IMR-90 (cell line): ENCODE data around the gene ANGEL1. TPM values are rescaled to one million over a fixed set of nuclear protein-coding genes. Genes with fewer than 3 reads are reported as not detected.

Source experiments
- ATAC-seq: fragments of 200-7000 bp; cut with Tn5 transposase; 2 replicates; pipeline ENCODE4 v1.9.1; 2020; ENCODE audit warnings: low read depth, mild to moderate bottlenecking, moderate library complexity
- BruUV-seq: library from RNA; stranded (reverse); fragments of 400-500 nt; replicated peaks from 2 replicates; lab custom pipeline; 2021; lab: Mats Ljungman, UMichigan
- CTCF ChIA-PET: fragments of 300-600 bp; formaldehyde crosslinking; extraction: SDS; loops from one replicate; lab custom pipeline; 2021; ENCODE audit warnings: antibody characterized with exemption; lab: Yijun Ruan, JAX
- POLR2A ChIA-PET: fragments of 300-600 bp; sonication (Branson Sonifier 250); formaldehyde crosslinking; loops from one replicate; lab custom pipeline; 2022; ENCODE audit warnings: antibody characterized with exemption; ENCODE audit not compliant: unreplicated experiment; lab: Charles Lee
- DNase-seq: peaks from one replicate; pipeline ENCODE4 v3.0.0; 2013
- H2AFZ ChIP-seq: replicated peaks from 2 replicates; pipeline ENCODE3; 2013; ENCODE audit warnings: low read length, mild to moderate bottlenecking; ENCODE audit not compliant: poor library complexity
- H2AK5ac ChIP-seq: 2 replicates; pipeline ENCODE4 v1.6.1; 2013; ENCODE audit warnings: low read depth, low read length, inconsistent platforms
- H2AK9ac ChIP-seq: replicated peaks from 2 replicates; pipeline ENCODE3; 2013; ENCODE audit warnings: mild to moderate bottlenecking, low read depth, low read length, moderate library complexity; ENCODE audit not compliant: poor library complexity
- H2BK120ac ChIP-seq: 2 replicates; pipeline ENCODE4 v1.6.1; 2013; ENCODE audit warnings: low read depth, low read length, inconsistent platforms
- H2BK15ac ChIP-seq: 3 replicates; pipeline ENCODE4 v1.6.1; 2013; ENCODE audit warnings: low read depth, low read length, inconsistent platforms
- H2BK20ac ChIP-seq: 2 replicates; pipeline ENCODE4 v1.6.1; 2013; ENCODE audit warnings: low read depth, mild to moderate bottlenecking, inconsistent platforms, low read length, moderate library complexity
- H2BK5ac ChIP-seq: 2 replicates; pipeline ENCODE4 v1.6.1; 2013; ENCODE audit warnings: mild to moderate bottlenecking, low read depth, low read length, inconsistent platforms; ENCODE audit not compliant: poor library complexity, severe bottlenecking
- H3K14ac ChIP-seq: replicated peaks from 2 replicates; pipeline ENCODE4 v1.6.1; 2013; ENCODE audit warnings: low read depth, low read length, inconsistent platforms
- H3K18ac ChIP-seq: 2 replicates; pipeline ENCODE4 v1.6.1; 2013; ENCODE audit warnings: low read depth, low read length, control low read depth
- H3K23ac ChIP-seq: 2 replicates; pipeline ENCODE4 v1.6.1; 2013; ENCODE audit warnings: low read depth, low read length, inconsistent platforms
- H3K27ac ChIP-seq: 2 replicates; pipeline ENCODE4 v1.5.1; 2013; ENCODE audit warnings: mild to moderate bottlenecking, control low read depth, low read length; ENCODE audit not compliant: insufficient read depth
- H3K27me3 ChIP-seq: 2 replicates; pipeline ENCODE4 v1.6.1; 2013; ENCODE audit warnings: low read length; ENCODE audit not compliant: control insufficient read depth, insufficient read depth
- H3K36me3 ChIP-seq: 2 replicates; pipeline ENCODE4 v1.6.1; 2013; ENCODE audit warnings: low read length, mixed read lengths; ENCODE audit not compliant: control insufficient read depth, insufficient read depth
- H3K4ac ChIP-seq: 2 replicates; pipeline ENCODE4 v1.6.1; 2013; ENCODE audit warnings: low read depth, low read length, inconsistent platforms
- H3K4me1 ChIP-seq: 2 replicates; pipeline ENCODE4 v1.6.1; 2013; ENCODE audit warnings: low read length, mixed read lengths; ENCODE audit not compliant: control insufficient read depth, insufficient read depth
- H3K4me2 ChIP-seq: 2 replicates; pipeline ENCODE4 v1.6.1; 2013; ENCODE audit warnings: low read depth, mild to moderate bottlenecking, control low read depth, low read length, moderate library complexity
- H3K4me3 ChIP-seq: 2 replicates; pipeline ENCODE4 v1.5.1; 2013; ENCODE audit warnings: low read depth, mild to moderate bottlenecking, control low read depth, low read length, moderate library complexity; ENCODE audit not compliant: insufficient read depth
- H3K56ac ChIP-seq: 2 replicates; pipeline ENCODE4 v1.6.1; 2013; ENCODE audit warnings: low read length, inconsistent platforms; ENCODE audit not compliant: insufficient read depth; ENCODE audit errors: extremely low read depth
- H3K79me1 ChIP-seq, 2 experiments: 2 replicates each; pipeline ENCODE4 v1.6.1; 2013; ENCODE audit warnings: low read length in 2 of 2, inconsistent platforms in 1 of 2, low read depth in 1 of 2
- H3K9ac ChIP-seq: 2 replicates; pipeline ENCODE4 v1.6.1; 2013; ENCODE audit warnings: low read depth, low read length, control low read depth
- H3K9me1 ChIP-seq: 2 replicates; pipeline ENCODE4 v1.6.1; 2013; ENCODE audit warnings: low read length, inconsistent platforms; ENCODE audit not compliant: insufficient read depth
- H3K9me3 ChIP-seq: 2 replicates; pipeline ENCODE4 v1.6.1; 2013; ENCODE audit warnings: low read length; ENCODE audit not compliant: control insufficient read depth, insufficient read depth
- H4K20me1 ChIP-seq: 2 replicates; pipeline ENCODE4 v1.6.1; 2013; ENCODE audit warnings: low read length, inconsistent platforms; ENCODE audit not compliant: insufficient read depth
- H4K5ac ChIP-seq: 2 replicates; pipeline ENCODE4 v1.6.1; 2013; ENCODE audit warnings: mild to moderate bottlenecking, low read depth, low read length, control low read depth
- H4K8ac ChIP-seq, 2 experiments: 2 replicates each; pipeline ENCODE4 v1.6.1; 2013; ENCODE audit warnings: low read depth in 2 of 2, low read length in 2 of 2, control low read depth in 1 of 2, inconsistent platforms in 1 of 2
- H4K91ac ChIP-seq: 2 replicates; pipeline ENCODE4 v1.6.1; 2013; ENCODE audit warnings: low read depth, low read length, inconsistent platforms; ENCODE audit not compliant: insufficient read depth
- BHLHE40 ChIP-seq: fragments of 150-350 bp; IDR thresholded peaks from 2 replicates; pipeline ENCODE4 v1.6.1; 2016; ENCODE audit warnings: mild to moderate bottlenecking, low read depth, low read length
- CEBPB ChIP-seq: IDR thresholded peaks from 2 replicates; pipeline ENCODE4 v1.6.1; 2012; ENCODE audit warnings: low read depth, low read length, improper control_type of control experiment
- CHD1 ChIP-seq: IDR thresholded peaks from 2 replicates; pipeline ENCODE4 v1.6.1; 2012; ENCODE audit warnings: low read depth, low read length, improper control_type of control experiment
- CTCF ChIP-seq: conservative IDR thresholded peaks from 2 replicates; pipeline ENCODE4 v1.5.1; 2012; ENCODE audit warnings: mild to moderate bottlenecking, low read depth, low read length, improper control_type of control experiment
- ELK1 ChIP-seq: fragments of 150-350 bp; IDR thresholded peaks from 2 replicates; pipeline ENCODE4 v1.6.1; 2016; ENCODE audit warnings: low read depth, mild to moderate bottlenecking, low read length, moderate library complexity, borderline replicate concordance
- FOS ChIP-seq: fragments of 150-350 bp; IDR thresholded peaks from 2 replicates; pipeline ENCODE4 v1.6.1; 2016; ENCODE audit warnings: low read depth, low read length
- MAFK ChIP-seq: IDR thresholded peaks from 2 replicates; pipeline ENCODE4 v1.6.1; 2012; ENCODE audit warnings: low read depth, low read length, improper control_type of control experiment
- MAZ ChIP-seq: IDR thresholded peaks from 2 replicates; pipeline ENCODE4 v1.6.1; 2012; ENCODE audit warnings: low read depth, mild to moderate bottlenecking, low read length, improper control_type of control experiment, moderate library complexity, borderline replicate concordance
- MXI1 ChIP-seq: IDR thresholded peaks from 2 replicates; pipeline ENCODE4 v1.6.1; 2012; ENCODE audit warnings: low read depth, mild to moderate bottlenecking, low read length, moderate library complexity, borderline replicate concordance
- NFE2L2 ChIP-seq: fragments of 150-350 bp; IDR thresholded peaks from 2 replicates; pipeline ENCODE4 v1.6.1; 2016; ENCODE audit warnings: low read depth, mild to moderate bottlenecking, low read length
- POLR2A ChIP-seq: IDR thresholded peaks from 2 replicates; pipeline ENCODE4 v1.6.1; 2012; ENCODE audit warnings: mild to moderate bottlenecking, low read depth, low read length
- RAD21 ChIP-seq: IDR thresholded peaks from 2 replicates; pipeline ENCODE4 v1.6.1; 2012; ENCODE audit warnings: low read length, improper control_type of control experiment
- RFX5 ChIP-seq: IDR thresholded peaks from 2 replicates; pipeline ENCODE4 v1.8.0; 2012; ENCODE audit warnings: low read depth, mild to moderate bottlenecking, low read length, moderate library complexity
- SMC3 ChIP-seq: fragments of 150-350 bp; IDR thresholded peaks from 2 replicates; pipeline ENCODE4 v1.6.1; 2016; ENCODE audit warnings: low read depth, mild to moderate bottlenecking, antibody characterized with exemption, low read length, moderate library complexity
- WGBS, 2 experiments: methylation state at CpG; one replicate each; pipeline versions ENCODE4 v1.1.5 to v1.1.7; 2013; ENCODE audit warnings: missing lambda C conversion rate in 2 of 2; ENCODE audit not compliant: insufficient read length in 1 of 2; ENCODE audit errors: extremely low coverage in 2 of 2; 5-methylcytosine and 5-hydroxymethylcytosine counted together
- dilution Hi-C: fragments of 300-500 bp; cut with HindIII; formaldehyde crosslinking; loops from one replicate; pipeline ENCODE4 v1.14.3; 2018; ENCODE audit warnings: low sequenced_read_pairs; ENCODE audit not compliant: unreplicated experiment
- in situ Hi-C: fragments of 300-500 bp; cut with MboI; formaldehyde crosslinking; loops from 3 replicates; pipeline ENCODE4 v1.14.3; 2019; ENCODE audit warnings: low sequenced_read_pairs, inconsistent platforms, mixed read lengths
- intact Hi-C: fragments of 100-400 bp; cut with micrococcal nuclease; formaldehyde crosslinking; loops from 2 replicates; pipeline ENCODE4 v1.10.0; 2022
- polyA plus RNA-seq, 3 experiments: library from polyadenylated mRNA; depleted of rRNA; stranded (reverse); fragments of >200 nt; gene quantifications; 2 replicates each; pipeline ENCODE4 v1.2.3, GENCODE V29; 2012; ENCODE audit warnings: low replicate concordance in 1 of 3
- total RNA-seq: library from RNA; depleted of rRNA; stranded (reverse); fragments of >200 nt; gene quantifications from 2 replicates; pipeline ENCODE4 v1.2.3, GENCODE V29; 2012
- TF ChIP-seq, protein P1 (sequence below): fragments of 150-350 bp; IDR thresholded peaks from 2 replicates; pipeline ENCODE4 v1.6.1; 2017; ENCODE audit warnings: mild to moderate bottlenecking, antibody characterized with exemption, low read length, low read depth

Gene ANGEL1
- total and polyA plus RNA-seq, 2 of the 4 experiments (the other 2 are of a cell fraction), result 4.1 to 10.0 TPM

GRCh38 chr14:76775695-76776427 lies 36.8 kb downstream of the ANGEL1 start:
- no peak overlapping the region for H2BK5ac ChIP-seq
- no peak overlapping the region for H4K5ac ChIP-seq
- no peak for TF ChIP-seq POLR2A
- TF ChIP-seq BHLHE40, result no peak
- no peak for TF ChIP-seq CEBPB
- TF ChIP-seq, protein P1, sequence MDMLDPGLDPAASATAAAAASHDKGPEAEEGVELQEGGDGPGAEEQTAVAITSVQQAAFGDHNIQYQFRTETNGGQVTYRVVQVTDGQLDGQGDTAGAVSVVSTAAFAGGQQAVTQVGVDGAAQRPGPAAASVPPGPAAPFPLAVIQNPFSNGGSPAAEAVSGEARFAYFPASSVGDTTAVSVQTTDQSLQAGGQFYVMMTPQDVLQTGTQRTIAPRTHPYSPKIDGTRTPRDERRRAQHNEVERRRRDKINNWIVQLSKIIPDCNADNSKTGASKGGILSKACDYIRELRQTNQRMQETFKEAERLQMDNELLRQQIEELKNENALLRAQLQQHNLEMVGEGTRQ, result no peak
- no peak for TF ChIP-seq RFX5
- TF ChIP-seq FOS, result no peak
- no peak for TF ChIP-seq CTCF
- no peak for TF ChIP-seq SMC3
- TF ChIP-seq MAFK, result no peak
- no peak for TF ChIP-seq CHD1
- no peak for TF ChIP-seq RAD21
- TF ChIP-seq MXI1, result no peak
- TF ChIP-seq ELK1, result no peak
- TF ChIP-seq MAZ, result no peak
- no peak for TF ChIP-seq NFE2L2
- ChIA-PET POLR2A (no interaction called here), CTCF (no interaction called here)
- no peaks in the 10 kb centered on the region for H3K9me3 ChIP-seq
- dilution Hi-C loops (no loop called here), intact Hi-C loops (no loop called here), in situ Hi-C loops (no loop called here)
- H4K8ac ChIP-seq, result no peak overlapping the region
- H3K36me3 ChIP-seq, result peaks cover 4% of the 10 kb centered on the region; the same call in 1 of the 2 replicates
- no peak overlapping the region for H3K56ac ChIP-seq
- H3K9ac ChIP-seq, result no peak overlapping the region
- no peak overlapping the region for H2BK120ac ChIP-seq
- H3K4me3 ChIP-seq, result no peak overlapping the region
- H3K9me1 ChIP-seq, result peaks cover 8% of the 10 kb centered on the region; the same call in 1 of the 2 replicates
- BruUV-seq, result no TSS peak
- no peak overlapping the region for H3K4ac ChIP-seq
- H3K4me1 ChIP-seq, result peaks cover 14% of the 10 kb centered on the region
- H3K23ac ChIP-seq, result no peak overlapping the region
- no peak overlapping the region for H3K4me2 ChIP-seq
- WGBS, 2 experiments, result 89% methylated on average over 12 of the region's 54 CpGs; no CpG with 5 or more reads in 1 of the 2 experiments
- no peak overlapping the region for H3K18ac ChIP-seq
- H3K14ac ChIP-seq, result no peak overlapping the region
- H2AFZ ChIP-seq, result no peak overlapping the region
- no peak overlapping the region for H2BK15ac ChIP-seq
- H4K20me1 ChIP-seq, result no peaks in the 10 kb centered on the region
- H3K27me3 ChIP-seq, result no peaks in the 10 kb centered on the region
- no peak for DNase-seq
- no peak overlapping the region for H2AK9ac ChIP-seq
- H2AK5ac ChIP-seq, result no peak overlapping the region
- H3K79me1 ChIP-seq, result no peaks in the 10 kb centered on the region
- H2BK20ac ChIP-seq, result no peak overlapping the region
- no peak for ATAC-seq
- no peak overlapping the region for H4K91ac ChIP-seq
- no peak overlapping the region for H3K27ac ChIP-seq
